Adrenal gland (tissue), 12 donors: ENCODE data around the gene FBXL20. TPM values are rescaled to one million over a fixed set of nuclear protein-coding genes. Genes with fewer than 3 reads are reported as not detected.

Experiments
- DNase-seq, 7 donors: peaks; one replicate each; pipeline ENCODE4 v3.0.0-alpha.2; 2019 to 2020
- H3K27ac ChIP-seq, 5 donors: fragments of 200-600 bp; sonication (generic) in 4 of 5; 1 replicate in 3 of 5; 2 replicates in 2 of 5; pipeline versions ENCODE4 v1.5.1 to v1.8.0; 2016 to 2020; ENCODE audit warnings: mild to moderate bottlenecking in 1 of 5
- H3K27me3 ChIP-seq: fragments of 200-600 bp; 2 replicates; pipeline ENCODE4 v1.8.0; 2021
- H3K36me3 ChIP-seq, 2 donors: fragments of 200-600 bp; replicated peaks in 1 of 2; 1 replicate in 1 of 2; 2 replicates in 1 of 2; pipeline versions ENCODE4 v1.5.1 to v1.8.0; 2018 to 2022
- H3K4me1 ChIP-seq, 2 donors: fragments of 200-600 bp; replicated peaks in 1 of 2; 1 replicate in 1 of 2; 2 replicates in 1 of 2; pipeline versions ENCODE4 v1.5.1 to v1.8.0; 2018 to 2021
- H3K4me3 ChIP-seq, 4 donors: fragments of 200-600 bp; sonication (generic) in 3 of 4; one replicate each; pipeline ENCODE4 v1.5.1; 2016 to 2018
- H3K9me3 ChIP-seq, 3 donors: fragments of 200-600 bp; sonication (generic) in 1 of 3; replicated peaks in 1 of 3; 1 replicate in 2 of 3; 2 replicates in 1 of 3; pipeline versions ENCODE4 v1.5.1 to v1.8.0; 2016 to 2021
- CTCF ChIP-seq, 6 experiments: fragments of 450-650 bp in 4 of 6; fragments of 200-600 bp in 2 of 6; sonication (generic) in 1 of 6; IDR thresholded peaks; 1 replicate in 5 of 6; 2 replicates in 1 of 6; pipeline versions ENCODE4 v1.5.1 to v1.8.0; 2016 to 2021; ENCODE audit warnings: antibody characterized with exemption in 6 of 6, mild to moderate bottlenecking in 2 of 6, moderate library complexity in 1 of 6
- POLR2A ChIP-seq, 2 donors: fragments of 450-650 bp; IDR thresholded peaks; one replicate each; pipeline ENCODE4 v1.6.1; 2017; ENCODE audit warnings: antibody characterized with exemption in 2 of 2, mild to moderate bottlenecking in 2 of 2, moderate library complexity in 1 of 2
- WGBS, 4 donors: extraction: QIAGEN DNeasy Blood & Tissue Kit in 2 of 4; methylation state at CpG; one replicate each; pipeline versions ENCODE4 v1.1.5 to v1.1.7; 2013 to 2017; 5-methylcytosine and 5-hydroxymethylcytosine counted together
- intact Hi-C, 2 donors: fragments of 100-400 bp; cut with DNase I; formaldehyde crosslinking; loops; one replicate each; pipeline versions ENCODE4 v1.14.1 to v1.15.0; 2022 to 2023
- polyA plus RNA-seq, 3 donors: library from polyadenylated mRNA; stranded (reverse); fragments of 200-250 nt in 2 of 3; fragments of 350-450 nt in 1 of 3; fragmentation: Illumina TruSeq in 1 of 3; extraction: RNeasy Lipid Tissue Mini Kit (QIAGEN cat#74804) in 1 of 3; gene quantifications; one replicate each; pipeline ENCODE4 v1.2.3, GENCODE V29; 2013 to 2014
- total RNA-seq, 9 donors: library from RNA; depleted of rRNA in 4 of 9; stranded (reverse); fragments of >200 nt in 4 of 9; fragments of 120-200 nt in 1 of 9; fragmentation: NEBNext Ultra II Directional in 1 of 9; extraction: Animal tissue kit (Norgen Biotek cat#: 25700) in 1 of 9; gene quantifications; one replicate each; pipeline versions ENCODE4 v1.1.0 to v1.2.4, GENCODE V29; 2013 to 2023
- donor health status: healthy with polysubstance abuse.
- donor health status: Bipolar disorder and iron deficiency.
- donor health status: DM: yes; HTN: yes; CAD: no.
- donor health status: DM: no; HTN: no; CAD: no.
- donor health status: DM: no; HTN: no; CAD: no.
- donor health status: DM: yes; HTN: yes; CAD: no.

Gene FBXL20
- total and polyA plus RNA-seq, 12 donors = 3.7 to 41.5 (median 17.3) TPM

DNA sequence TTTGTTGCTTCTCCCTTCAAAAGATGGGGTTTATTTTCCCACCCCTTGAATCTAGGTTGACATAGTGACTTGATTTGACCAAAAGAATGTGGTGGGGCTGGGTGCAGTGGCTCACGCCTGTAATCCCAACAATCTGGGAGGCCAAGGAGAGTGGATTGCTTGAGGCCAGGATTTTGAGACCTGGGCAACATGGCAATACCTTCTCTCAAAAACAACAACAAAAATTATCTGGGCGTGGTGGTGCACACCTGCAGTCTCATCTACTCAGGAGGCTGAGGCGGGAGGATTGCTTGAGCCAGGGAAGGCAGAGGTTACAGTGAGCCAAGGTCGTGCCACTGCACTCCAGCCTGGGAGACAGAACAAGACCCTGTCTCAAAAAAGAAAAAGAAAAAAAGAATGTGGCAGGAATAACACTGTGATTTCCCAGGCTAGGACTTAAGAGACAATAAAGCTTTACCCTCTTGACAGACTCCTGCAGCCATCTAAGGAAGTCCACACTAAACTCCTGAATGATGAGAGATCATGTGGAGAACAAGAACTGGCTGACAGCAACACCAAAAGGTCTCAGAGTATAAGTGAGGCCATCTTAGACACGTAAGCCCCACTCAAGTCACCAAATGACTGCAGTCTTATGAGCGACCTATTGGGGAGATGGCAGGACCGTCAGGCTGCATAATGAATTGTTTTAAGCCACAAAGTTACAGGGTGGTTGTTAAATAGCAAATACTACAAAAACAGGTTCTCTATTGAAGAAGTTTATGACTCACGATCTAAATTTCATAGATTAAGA lies 37.0 kb downstream of the FBXL20 start:
- TF ChIP-seq POLR2A (IDR thresholded peaks at IDR 0.05) = no peak
- TF ChIP-seq CTCF (IDR thresholded peaks at IDR 0.05) = no peak
- WGBS, 4 donors = 80 to 83% (median 82%) methylated on average over 8 of the region's 8 CpGs
- no peaks in the 10 kb centered on the region for H3K27me3 ChIP-seq
- no peak overlapping the region for H3K4me3 ChIP-seq
- H3K36me3 ChIP-seq = no peaks in the 10 kb centered on the region
- intact Hi-C loops = no loop called here
- peak overlapping the region in 4 of 5 donors; percentile 53 to 86 (median 62) for H3K27ac ChIP-seq
- no peak for DNase-seq
- H3K9me3 ChIP-seq = no peaks in the 10 kb centered on the region
- H3K4me1 ChIP-seq = peaks cover 31 to 49% of the 10 kb centered on the region in 2 donors

- Histone ChIP-seq H3K36me3 (no peaks in the 10 kb centered on the region), H3K4me3 (no peak overlapping the region), H3K27ac (peak overlapping the region in 1 of 5 donors; percentile 26), H3K4me1 (peaks cover 26 to 45% of the 10 kb centered on the region in 2 donors), H3K27me3 (no peaks in the 10 kb centered on the region), H3K9me3 (no peaks in the 10 kb centered on the region)
- TF ChIP-seq CTCF (IDR thresholded peaks at IDR 0.05) (no peak), POLR2A (IDR thresholded peaks at IDR 0.05) (no peak)
- DNase-seq = no peak
- intact Hi-C loops = no loop called here
- WGBS, 4 donors = 88 to 96% (median 91%) methylated on average over 1 of the region's 1 CpG
These were observed 40.4 kb downstream of the FBXL20 start for GRCh38 chr17:39361064-39361463.

DNA sequence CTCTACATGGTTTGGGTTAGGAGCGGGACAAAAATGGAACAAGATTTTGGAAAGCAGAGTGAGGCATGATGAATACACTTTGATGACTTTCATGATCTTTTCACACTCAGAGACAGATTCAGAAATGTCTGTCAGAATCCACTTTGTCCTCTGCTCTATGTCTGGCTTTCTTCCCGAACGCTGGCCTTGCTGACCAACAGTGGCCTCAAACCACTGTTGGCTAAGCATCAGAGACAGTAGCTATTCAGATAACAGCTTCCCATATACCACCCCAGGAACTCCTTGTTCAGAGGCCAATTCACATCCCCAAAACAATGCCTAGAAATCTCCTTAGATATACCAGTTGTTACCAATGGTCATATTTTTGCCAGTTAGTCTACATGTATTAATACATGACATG lies 40.9 kb downstream of the FBXL20 start:
- DNase-seq = peak in 6 of 7 donors; percentile 41 to 71 (median 62)
- Histone ChIP-seq H3K4me1 (peaks cover 20 to 39% of the 10 kb centered on the region in 2 donors), H3K36me3 (no peaks in the 10 kb centered on the region), H3K4me3 (no peak overlapping the region), H3K27me3 (no peaks in the 10 kb centered on the region), H3K27ac (peak overlapping the region in 1 of 5 donors; percentile 26), H3K9me3 (no peaks in the 10 kb centered on the region)
- WGBS, 4 donors = 36 to 45% (median 40%) methylated on average over 3 of the region's 3 CpGs
- TF ChIP-seq POLR2A (IDR thresholded peaks at IDR 0.05) (no peak), CTCF (IDR thresholded peaks at IDR 0.05) (no peak)
- intact Hi-C loops = no loop called here

GRCh38 chr17:39359994-39360393 lies 41.4 kb downstream of the FBXL20 start:
- Histone ChIP-seq H3K27ac (peak overlapping the region in 1 of 5 donors; percentile 26), H3K4me1 (peaks cover 17 to 34% of the 10 kb centered on the region in 2 donors), H3K9me3 (no peaks in the 10 kb centered on the region), H3K4me3 (no peak overlapping the region), H3K36me3 (no peaks in the 10 kb centered on the region), H3K27me3 (no peaks in the 10 kb centered on the region)
- 52 to 69% (median 57%) methylated on average over 1 of the region's 1 CpG for whole genome bisulfite sequencing, 4 donors
- intact Hi-C loops = no loop called here
- TF ChIP-seq CTCF (IDR thresholded peaks at IDR 0.05) (no peak), POLR2A (IDR thresholded peaks at IDR 0.05) (no peak)
- no peak for DNase-seq
